ENCODE measurements around the gene SLC45A3.

- TF ChIP-seq CTCF (IDR thresholded peaks at IDR 0.05) (no peak), ZFX (IDR thresholded peaks at IDR 0.05; ENCODE audit: borderline replicate concordance) (no peak)
Observed at GRCh38 chr1:205619376-205619775, 60.9 kb downstream of the SLC45A3 start.
